Left ventricle myocardium superior (tissue), 1 donor: Measurements from ENCODE around the gene LYPD6B. TPM values are rescaled to one million over a fixed set of nuclear protein-coding genes. Genes with fewer than 3 reads are reported as not detected.
A peak's percentile ranks its signal among the peaks of the same experiment; 100 is the strongest.

Experiments used
- ATAC-seq: fragments of 200-7000 bp; cut with Tn5 transposase; one replicate; pipeline ENCODE4 v1.9.1; 2020; ENCODE audit warnings: mild to moderate bottlenecking, moderate library complexity
- DNase-seq: peaks from one replicate; pipeline ENCODE4 v3.0.0-alpha.2; 2020
- intact Hi-C: fragments of 100-400 bp; cut with micrococcal nuclease; formaldehyde crosslinking; loops from one replicate; pipeline ENCODE4 v1.11.0; 2022
- total RNA-seq: library from RNA; stranded (reverse); fragmentation: NEBNext Ultra II Directional; extraction: Animal tissue kit (Norgen Biotek cat#: 25700); gene quantifications from one replicate; pipeline ENCODE4 v1.2.1, GENCODE V29; 2021
- donor health status: DM: no; HTN: yes; CAD: no; lungs with severe emphysema.

LYPD6B gene
- total RNA-seq, 1 donor from 2014 or later: not detected

GRCh38 chr2:149008381-149008780 lies 30.1 kb upstream of the LYPD6B start:
- DNase-seq (no peak), ATAC-seq (no peak)
- intact Hi-C loops: no loop called here

- no peak for DNase-seq
- no peak for ATAC-seq
- intact Hi-C loops: no loop called here
Measured at GRCh38 chr2:149009576-149010461, 28.7 kb upstream of the LYPD6B start.

- no peak for ATAC-seq
- intact Hi-C loops: no loop called here
- no peak for DNase-seq
Measured at GRCh38 chr2:149012545-149012944, 26.0 kb upstream of the LYPD6B start.

- DNase-seq (no peak), ATAC-seq (no peak)
- intact Hi-C loops: loop anchor here (5.0 kb wide), 1 partner anchor 547 kb away; no protein-coding TSS in a partner anchor
Measured at GRCh38 chr2:149015501-149015900, 23.0 kb upstream of the LYPD6B start.

- ATAC-seq (no peak), DNase-seq (no peak)
- intact Hi-C loops: loop anchor here (5.0 kb wide), 1 partner anchor 546 kb away; no protein-coding TSS in a partner anchor
Measured at GRCh38 chr2:149015926-149016563, 22.5 kb upstream of the LYPD6B start.

- peak; percentile 64 for ATAC-seq
- DNase-seq: peak; percentile 66
- intact Hi-C loops: loop anchor here (5.0 kb wide), 1 partner anchor 545 kb away; no protein-coding TSS in a partner anchor
Measured at GRCh38 chr2:149017116-149017985, 21.1 kb upstream of the LYPD6B start.

- intact Hi-C loops: loop anchor here (5.0 kb wide), 1 partner anchor 543 kb away; no protein-coding TSS in a partner anchor
- no peak for ATAC-seq
- no peak for DNase-seq
Measured at GRCh38 chr2:149018981-149019380, 19.5 kb upstream of the LYPD6B start.

GRCh38 chr2:149019768-149020167 lies 18.7 kb upstream of the LYPD6B start:
- no peak for DNase-seq
- intact Hi-C loops: loop anchor here (5.0 kb wide), 1 partner anchor 543 kb away; no protein-coding TSS in a partner anchor

GRCh38 chr2:149020432-149020851 lies 18.1 kb upstream of the LYPD6B start:
- ATAC-seq (no peak), DNase-seq (no peak)
- intact Hi-C loops: no loop called here

More at GRCh38 chr2:149019768-149020167, 18.7 kb upstream of the LYPD6B start:
- no peak for ATAC-seq

GRCh38 chr2:149021271-149021719 lies 17.2 kb upstream of the LYPD6B start:
- no peak for ATAC-seq
- intact Hi-C loops: no loop called here

GRCh38 chr2:149021761-149022160 lies 16.7 kb upstream of the LYPD6B start:
- DNase-seq (no peak), ATAC-seq (no peak)
- intact Hi-C loops: no loop called here

More at GRCh38 chr2:149021271-149021719, 17.2 kb upstream of the LYPD6B start:
- no peak for DNase-seq

- DNase-seq (no peak), ATAC-seq (no peak)
- intact Hi-C loops: no loop called here
Measured at GRCh38 chr2:149023091-149023490, 15.4 kb upstream of the LYPD6B start.

- DNase-seq (no peak), ATAC-seq (no peak)
- intact Hi-C loops: no loop called here
Measured at GRCh38 chr2:149027590-149028250, 10.8 kb upstream of the LYPD6B start.

- intact Hi-C loops: no loop called here
- ATAC-seq (no peak), DNase-seq (no peak)
Measured at GRCh38 chr2:149028377-149028776, 10.1 kb upstream of the LYPD6B start.

GRCh38 chr2:149028891-149029290 lies 9.6 kb upstream of the LYPD6B start:
- ATAC-seq: no peak
- DNase-seq: no peak
- intact Hi-C loops: no loop called here

- ATAC-seq: no peak
- intact Hi-C loops: no loop called here
Measured at GRCh38 chr2:149029307-149029965, 9.1 kb upstream of the LYPD6B start.

GRCh38 chr2:149031396-149031795 lies 7.1 kb upstream of the LYPD6B start:
- no peak for ATAC-seq
- intact Hi-C loops: no loop called here
- DNase-seq: no peak

More at GRCh38 chr2:149029307-149029965, 9.1 kb upstream of the LYPD6B start:
- no peak for DNase-seq

GRCh38 chr2:149033716-149034115 lies 4.8 kb upstream of the LYPD6B start:
- intact Hi-C loops: no loop called here
- no peak for DNase-seq
- ATAC-seq: no peak
